ENCODE results near the gene HIPK1. TPM values are rescaled to one million over a fixed set of nuclear protein-coding genes. Genes with fewer than 3 reads are reported as not detected.

Gene HIPK1
- total RNA-seq, 1 experiment from 2014 or later, result 52.2 TPM

DNA sequence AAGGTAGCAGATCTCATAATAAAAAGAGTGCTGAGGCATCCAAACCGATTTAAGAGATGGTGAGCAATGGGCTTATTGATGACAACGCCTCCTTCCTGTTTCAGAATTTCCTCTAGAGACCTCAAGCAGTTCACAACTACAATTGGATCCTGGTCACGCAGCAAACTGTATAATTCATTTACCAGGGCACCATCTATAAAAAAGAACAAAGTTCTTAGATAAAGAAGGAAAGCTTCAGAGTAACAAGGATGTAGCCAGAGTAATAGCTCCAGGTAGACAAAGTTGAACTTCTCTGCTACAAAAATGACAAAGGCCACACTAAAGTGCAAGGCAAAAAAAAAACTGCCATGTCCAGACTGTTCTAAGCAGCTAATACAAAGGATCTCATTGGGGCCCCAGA is 27.9 kb upstream of the HIPK1 start (continued):
- no peak for TF ChIP-seq FOXK1 (CRISPR knock-in tag; IDR thresholded peaks at IDR 0.05)
- TF ChIP-seq ZNF121 (CRISPR knock-in tag; IDR thresholded peaks at IDR 0.05), result no peak
- TF ChIP-seq ZBTB21 (CRISPR knock-in tag; IDR thresholded peaks at IDR 0.05; ENCODE audit: borderline replicate concordance), result no peak

DNA sequence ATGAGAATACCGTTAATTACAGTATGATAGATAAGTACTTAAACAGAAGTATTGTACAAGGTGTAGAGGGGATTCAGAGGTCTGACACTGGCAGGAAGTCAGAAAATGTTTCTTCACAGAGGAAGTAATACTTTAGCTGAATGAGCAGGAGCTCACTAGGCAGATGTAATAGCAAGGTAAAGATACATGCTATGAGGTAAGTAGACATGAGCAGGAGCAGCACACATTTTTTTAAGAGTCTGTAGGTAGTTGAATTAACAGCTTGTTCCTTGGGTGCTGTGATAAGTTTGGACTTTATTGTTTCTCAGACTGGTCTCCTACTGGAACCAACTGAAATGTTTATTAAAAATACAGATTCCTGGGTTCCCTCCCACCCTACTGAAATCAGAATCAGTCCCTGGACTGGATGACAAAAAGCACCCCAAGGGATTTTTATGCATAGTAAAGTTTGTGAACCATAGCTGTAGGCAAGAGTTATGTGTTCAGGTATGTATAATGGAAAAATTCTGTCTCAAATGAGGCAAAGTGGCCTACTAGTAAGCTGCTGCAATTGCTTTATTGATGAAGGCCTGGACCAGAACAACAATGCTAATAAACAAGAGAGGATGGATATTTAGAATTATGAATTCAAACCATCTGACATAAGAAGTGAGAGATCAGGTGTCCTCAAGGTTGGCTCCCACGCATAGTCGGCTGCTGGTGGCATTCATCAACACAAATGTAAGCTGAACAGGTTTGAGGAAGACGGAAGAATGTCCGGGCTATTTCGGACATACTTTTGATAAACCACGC is 25.4 kb upstream of the HIPK1 start:
- TF ChIP-seq, protein P1, sequence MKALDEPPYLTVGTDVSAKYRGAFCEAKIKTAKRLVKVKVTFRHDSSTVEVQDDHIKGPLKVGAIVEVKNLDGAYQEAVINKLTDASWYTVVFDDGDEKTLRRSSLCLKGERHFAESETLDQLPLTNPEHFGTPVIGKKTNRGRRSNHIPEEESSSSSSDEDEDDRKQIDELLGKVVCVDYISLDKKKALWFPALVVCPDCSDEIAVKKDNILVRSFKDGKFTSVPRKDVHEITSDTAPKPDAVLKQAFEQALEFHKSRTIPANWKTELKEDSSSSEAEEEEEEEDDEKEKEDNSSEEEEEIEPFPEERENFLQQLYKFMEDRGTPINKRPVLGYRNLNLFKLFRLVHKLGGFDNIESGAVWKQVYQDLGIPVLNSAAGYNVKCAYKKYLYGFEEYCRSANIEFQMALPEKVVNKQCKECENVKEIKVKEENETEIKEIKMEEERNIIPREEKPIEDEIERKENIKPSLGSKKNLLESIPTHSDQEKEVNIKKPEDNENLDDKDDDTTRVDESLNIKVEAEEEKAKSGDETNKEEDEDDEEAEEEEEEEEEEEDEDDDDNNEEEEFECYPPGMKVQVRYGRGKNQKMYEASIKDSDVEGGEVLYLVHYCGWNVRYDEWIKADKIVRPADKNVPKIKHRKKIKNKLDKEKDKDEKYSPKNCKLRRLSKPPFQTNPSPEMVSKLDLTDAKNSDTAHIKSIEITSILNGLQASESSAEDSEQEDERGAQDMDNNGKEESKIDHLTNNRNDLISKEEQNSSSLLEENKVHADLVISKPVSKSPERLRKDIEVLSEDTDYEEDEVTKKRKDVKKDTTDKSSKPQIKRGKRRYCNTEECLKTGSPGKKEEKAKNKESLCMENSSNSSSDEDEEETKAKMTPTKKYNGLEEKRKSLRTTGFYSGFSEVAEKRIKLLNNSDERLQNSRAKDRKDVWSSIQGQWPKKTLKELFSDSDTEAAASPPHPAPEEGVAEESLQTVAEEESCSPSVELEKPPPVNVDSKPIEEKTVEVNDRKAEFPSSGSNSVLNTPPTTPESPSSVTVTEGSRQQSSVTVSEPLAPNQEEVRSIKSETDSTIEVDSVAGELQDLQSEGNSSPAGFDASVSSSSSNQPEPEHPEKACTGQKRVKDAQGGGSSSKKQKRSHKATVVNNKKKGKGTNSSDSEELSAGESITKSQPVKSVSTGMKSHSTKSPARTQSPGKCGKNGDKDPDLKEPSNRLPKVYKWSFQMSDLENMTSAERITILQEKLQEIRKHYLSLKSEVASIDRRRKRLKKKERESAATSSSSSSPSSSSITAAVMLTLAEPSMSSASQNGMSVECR (CRISPR knock-in tag; IDR thresholded peaks at IDR 0.05; ENCODE audit: borderline replicate concordance), result no peak
- TF ChIP-seq, protein P2, sequence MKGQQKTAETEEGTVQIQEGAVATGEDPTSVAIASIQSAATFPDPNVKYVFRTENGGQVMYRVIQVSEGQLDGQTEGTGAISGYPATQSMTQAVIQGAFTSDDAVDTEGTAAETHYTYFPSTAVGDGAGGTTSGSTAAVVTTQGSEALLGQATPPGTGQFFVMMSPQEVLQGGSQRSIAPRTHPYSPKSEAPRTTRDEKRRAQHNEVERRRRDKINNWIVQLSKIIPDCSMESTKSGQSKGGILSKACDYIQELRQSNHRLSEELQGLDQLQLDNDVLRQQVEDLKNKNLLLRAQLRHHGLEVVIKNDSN (CRISPR knock-in tag; IDR thresholded peaks at IDR 0.05), result no peak
- no peak for TF ChIP-seq EMX1 (CRISPR knock-in tag; IDR thresholded peaks at IDR 0.05)
- TF ChIP-seq, protein P3, sequence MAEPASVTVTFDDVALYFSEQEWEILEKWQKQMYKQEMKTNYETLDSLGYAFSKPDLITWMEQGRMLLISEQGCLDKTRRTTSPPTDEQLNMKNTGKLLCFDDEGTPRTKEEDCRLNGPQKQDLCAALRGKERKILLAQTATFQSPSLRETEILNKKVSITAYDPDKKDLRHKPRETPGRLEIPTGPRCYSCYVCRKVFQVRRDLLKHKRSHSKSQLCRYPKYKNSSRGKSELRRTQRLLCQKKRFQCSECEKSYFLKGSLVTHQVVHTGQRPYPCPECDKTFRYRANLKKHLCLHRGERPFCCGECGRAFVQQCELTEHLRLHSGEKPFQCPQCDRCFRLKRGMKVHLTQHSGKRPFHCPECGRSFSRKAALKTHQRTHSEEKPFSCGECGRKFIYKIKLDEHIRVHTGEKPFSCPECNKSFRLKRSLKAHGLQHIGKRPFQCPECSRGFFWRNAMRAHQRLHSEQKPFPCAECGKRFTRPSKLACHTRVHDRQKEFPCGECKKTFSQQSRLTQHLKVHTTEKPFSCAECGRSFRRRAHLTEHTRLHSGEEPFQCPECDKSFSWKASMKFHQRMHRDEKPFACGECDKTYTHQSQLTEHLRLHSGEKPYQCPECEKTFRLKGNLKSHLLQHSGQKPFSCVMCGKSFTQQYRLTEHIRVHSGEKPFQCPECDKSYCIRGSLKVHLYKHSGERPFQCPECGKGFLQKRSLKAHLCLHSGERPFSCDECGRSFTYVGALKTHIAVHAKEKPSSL (CRISPR knock-in tag; conservative IDR thresholded peaks at IDR 0.05), result no peak
- TF ChIP-seq, protein P4, sequence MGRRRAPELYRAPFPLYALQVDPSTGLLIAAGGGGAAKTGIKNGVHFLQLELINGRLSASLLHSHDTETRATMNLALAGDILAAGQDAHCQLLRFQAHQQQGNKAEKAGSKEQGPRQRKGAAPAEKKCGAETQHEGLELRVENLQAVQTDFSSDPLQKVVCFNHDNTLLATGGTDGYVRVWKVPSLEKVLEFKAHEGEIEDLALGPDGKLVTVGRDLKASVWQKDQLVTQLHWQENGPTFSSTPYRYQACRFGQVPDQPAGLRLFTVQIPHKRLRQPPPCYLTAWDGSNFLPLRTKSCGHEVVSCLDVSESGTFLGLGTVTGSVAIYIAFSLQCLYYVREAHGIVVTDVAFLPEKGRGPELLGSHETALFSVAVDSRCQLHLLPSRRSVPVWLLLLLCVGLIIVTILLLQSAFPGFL (CRISPR knock-in tag; IDR thresholded peaks at IDR 0.05; ENCODE audit: borderline replicate concordance), result no peak
- H3K27me3 Mint-ChIP-seq (ENCODE audit: low read depth), result no peaks in the 10 kb centered on the region
- ChIA-PET POLR2A (interaction anchor here (0.6 to 2.5 kb wide), 2 partner anchors 26 to 148 kb away, joined by 3 to 23 read pairs; partner anchors contain the start of gene HIPK1), CTCF (interaction anchor here (0.9 to 2.5 kb wide), 8 partner anchors 27 to 146 kb away, joined by 3 to 19 read pairs (median 4); partner anchors contain the start of genes HIPK1 and RSBN1)
- DNase-seq (ENCODE audit: low spot score), result no peak
- H3K36me3 Mint-ChIP-seq, result peaks cover 16% of the 10 kb centered on the region
- no peak for ATAC-seq
- peaks cover 7% of the 10 kb centered on the region for H3K4me1 Mint-ChIP-seq
- H3K27ac Mint-ChIP-seq, result peak overlapping the region; percentile 94
- peak overlapping the region; percentile 95 for H3K4me3 Mint-ChIP-seq
- no peaks in the 10 kb centered on the region for H3K9me3 Mint-ChIP-seq

DNA sequence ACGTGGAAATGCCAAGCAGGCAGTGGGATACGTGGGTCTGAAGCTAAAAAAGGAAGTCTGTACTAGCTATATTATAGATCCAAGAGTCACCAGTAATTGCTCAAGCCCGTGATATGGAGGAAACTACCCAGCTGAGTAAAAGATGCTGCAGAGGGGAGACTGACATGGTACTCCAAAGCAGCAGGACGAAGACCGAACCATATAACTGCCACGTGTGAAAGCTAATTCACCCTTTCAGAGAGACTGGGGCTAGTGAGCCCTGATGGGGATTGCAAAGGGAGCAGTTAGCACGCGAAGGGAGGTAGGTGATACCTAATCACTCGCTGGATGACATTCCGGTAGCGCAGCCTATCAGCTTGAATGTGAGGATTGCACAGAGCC is 24.8 kb upstream of the HIPK1 start:
- ChIA-PET CTCF (interaction anchor here (0.6 to 2.5 kb wide), 9 partner anchors 26 to 569 kb away, joined by 3 to 19 read pairs (median 4); partner anchors contain the start of genes HIPK1 and RSBN1), POLR2A (interaction anchor here (0.6 to 2.5 kb wide), 2 partner anchors 25 to 148 kb away, joined by 3 to 23 read pairs; partner anchors contain the start of gene HIPK1)
- DNase-seq (ENCODE audit: low spot score) (peak; percentile 36), ATAC-seq (peak; percentile 10)
- TF ChIP-seq ETV6 (CRISPR knock-in tag; IDR thresholded peaks at IDR 0.05) (0 out of 2 replicates have a peak, but pooled peaks have one; percentile 4), SOX15 (CRISPR knock-in tag; IDR thresholded peaks at IDR 0.05) (no peak), ELF4 (CRISPR knock-in tag; IDR thresholded peaks at IDR 0.05; ENCODE audit: low read depth) (no peak)
- Mint-ChIP-seq H3K27ac (peak overlapping the region; percentile 94), H3K4me1 (peaks cover 7% of the 10 kb centered on the region), H3K36me3 (peaks cover 15% of the 10 kb centered on the region), H3K27me3 (ENCODE audit: low read depth) (no peaks in the 10 kb centered on the region), H3K4me3 (peak overlapping the region; percentile 95), H3K9me3 (no peaks in the 10 kb centered on the region)

Measured in WTC11 (cell line).